Measurements from ENCODE around the gene TTYH3.

Gene TTYH3

DNA sequence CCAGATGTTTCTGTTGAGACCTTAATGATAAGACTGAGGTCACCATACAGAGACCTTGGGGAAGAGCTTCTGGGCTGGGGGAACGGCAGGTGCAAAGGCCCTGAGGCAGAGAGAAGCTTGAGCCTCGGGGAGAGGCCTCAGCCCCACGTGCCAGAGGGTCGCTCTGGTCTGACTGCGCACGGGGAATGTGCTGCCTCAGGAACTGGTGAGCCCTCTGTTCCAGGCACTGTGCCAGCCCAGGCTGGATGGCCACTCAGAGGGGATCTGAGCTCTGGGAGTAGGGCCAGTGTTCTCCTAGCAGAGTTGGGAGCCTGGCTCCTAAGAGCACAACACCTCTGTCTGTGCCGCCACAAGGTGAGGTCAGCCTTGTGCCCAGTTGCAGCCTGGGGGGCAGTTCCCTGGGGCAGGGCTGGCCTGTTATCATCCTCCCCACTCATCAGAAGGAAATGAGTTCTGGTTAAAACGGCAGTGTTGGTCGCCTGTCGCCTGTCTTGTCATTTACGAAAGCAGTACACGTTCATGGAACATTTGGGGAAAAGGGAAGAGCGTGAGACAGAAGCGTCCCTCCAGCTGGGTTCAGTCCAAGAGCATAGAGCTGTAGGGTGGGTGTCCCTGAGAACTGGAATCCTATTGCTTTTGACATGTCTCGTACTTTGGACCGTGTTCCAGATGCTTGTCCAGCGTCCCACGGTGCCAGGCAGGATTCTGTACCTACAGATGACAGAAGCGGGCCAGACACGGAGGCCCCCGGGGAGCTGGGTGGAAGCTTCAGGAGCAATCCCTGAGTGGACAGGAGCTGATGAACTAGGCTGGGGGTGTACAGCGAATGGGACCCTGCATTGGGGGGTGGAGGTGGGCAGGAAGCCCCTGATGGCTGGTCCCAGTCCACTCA, 4.3 kb downstream of the TTYH3 start:
- no peak for DNase-seq

DNA sequence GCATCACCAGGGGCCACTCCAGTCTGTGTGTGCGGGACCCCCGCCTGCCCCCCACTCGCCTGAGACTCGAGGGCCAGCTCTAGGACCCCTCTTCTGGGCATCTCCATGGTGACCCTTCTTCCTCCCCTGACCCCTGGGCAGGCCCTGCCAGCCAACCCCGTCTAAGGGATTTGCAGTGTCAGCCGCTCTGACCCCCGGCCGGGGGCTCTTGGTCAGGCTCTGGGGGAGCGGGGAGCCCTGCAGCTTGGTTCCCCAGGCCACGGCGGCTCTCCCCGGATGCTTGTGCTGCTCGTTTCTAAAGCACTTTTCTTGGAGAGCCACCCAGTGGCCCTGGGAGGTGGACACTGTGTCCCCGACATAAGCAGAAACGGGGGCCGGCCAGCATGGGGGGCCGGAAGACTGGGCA, 5.3 kb downstream of the TTYH3 start:
- DNase-seq: no peak

DNA sequence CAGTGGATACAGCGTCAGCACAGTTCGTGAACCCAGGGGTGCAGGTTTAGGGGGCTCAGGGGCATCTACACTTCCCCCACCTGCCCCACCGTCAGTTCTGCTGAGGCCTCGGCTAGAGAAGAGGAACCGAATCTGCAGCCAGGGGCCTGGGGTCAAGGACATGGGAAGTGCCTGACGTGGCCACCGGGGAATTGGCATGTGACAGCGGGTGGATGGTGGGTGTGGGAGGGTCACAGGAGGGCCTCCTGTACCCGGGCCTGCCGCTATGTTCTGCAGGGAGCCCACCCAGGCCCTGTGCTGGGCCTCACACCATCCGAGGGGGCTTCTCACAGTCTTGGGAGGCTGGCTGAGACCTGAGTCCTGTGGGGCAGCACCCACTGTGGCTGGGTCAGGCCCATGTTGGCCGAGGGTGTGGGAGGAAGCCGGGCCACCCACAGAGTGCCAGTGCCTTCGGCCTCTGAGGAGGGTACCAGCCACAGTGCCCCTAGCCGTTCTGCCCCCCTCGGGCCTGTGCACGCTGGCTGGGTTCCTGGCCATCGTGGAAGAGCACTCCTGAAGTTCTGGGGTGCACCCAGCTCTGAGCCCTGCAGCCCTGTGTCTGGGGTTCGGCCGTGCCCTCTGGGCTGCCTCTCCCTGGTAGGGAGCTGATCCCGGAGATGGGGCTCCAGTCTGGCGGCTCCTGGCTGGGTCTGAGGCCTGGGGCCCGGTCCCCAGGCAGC, 5.9 kb downstream of the TTYH3 start:
- peak; percentile 4 for DNase-seq

DNA sequence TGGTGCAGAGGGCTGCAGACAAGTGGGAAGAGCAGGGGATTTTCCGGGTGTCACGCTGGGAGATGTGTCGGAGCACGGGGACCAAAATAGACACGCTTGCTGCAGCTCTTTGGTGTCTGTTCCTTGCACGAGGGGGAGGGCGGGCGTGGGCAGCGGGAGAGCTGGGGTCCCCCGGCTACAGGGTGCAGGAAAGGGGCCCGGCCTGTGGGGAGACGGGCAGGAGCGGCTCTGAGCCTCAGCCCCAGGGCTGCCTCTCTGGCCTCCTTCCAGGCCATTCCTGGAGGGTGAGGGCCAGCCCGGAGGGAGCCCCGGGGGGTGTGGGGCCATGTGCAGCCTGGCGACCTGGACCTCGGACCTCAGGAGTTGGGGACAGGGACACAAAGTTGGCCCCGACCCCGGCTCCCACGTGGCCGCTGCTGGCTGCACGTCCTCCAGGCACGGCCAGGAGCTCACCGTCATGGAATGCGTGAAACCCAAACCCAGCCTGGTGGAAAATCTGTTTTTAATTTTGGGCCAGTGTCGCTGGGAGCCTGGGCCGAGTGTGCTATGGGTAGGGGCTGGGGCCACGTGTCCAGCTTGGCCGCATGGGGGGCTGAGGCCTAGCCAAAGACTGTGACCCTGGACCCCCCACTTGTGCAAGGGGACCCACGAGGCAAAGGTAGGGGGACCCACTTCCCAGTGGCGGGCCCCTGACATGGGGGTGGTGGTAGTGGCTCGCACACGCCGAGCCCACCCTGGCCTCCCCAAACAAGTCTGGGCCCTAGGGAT, 6.6 kb downstream of the TTYH3 start:
- DNase-seq: no peak

DNA sequence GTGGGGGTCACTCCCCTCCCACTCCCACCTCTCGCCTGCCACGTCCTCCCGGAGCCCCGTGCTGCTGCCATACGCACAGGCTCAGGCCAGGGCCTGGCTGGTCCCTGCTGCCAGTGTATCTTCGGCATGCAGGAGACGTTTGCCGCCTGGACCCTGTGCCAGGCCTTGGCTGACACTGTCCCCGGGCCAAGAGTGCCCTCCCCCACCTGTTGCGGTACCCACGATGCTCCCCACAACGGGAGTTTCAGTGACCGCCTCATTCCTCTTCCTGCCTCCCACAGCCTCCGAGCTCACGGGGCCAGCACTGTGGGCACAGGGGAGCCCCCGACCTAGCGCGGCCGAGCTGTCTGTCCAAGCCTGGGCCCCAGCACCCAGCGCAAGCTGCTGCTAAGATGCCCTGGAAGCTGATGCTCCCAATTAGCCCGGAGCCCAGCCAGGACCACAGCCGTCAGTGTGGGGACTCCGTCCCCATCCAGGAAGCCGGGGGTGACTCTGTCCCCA, 7.4 kb downstream of the TTYH3 start:
- DNase-seq: no peak

DNA sequence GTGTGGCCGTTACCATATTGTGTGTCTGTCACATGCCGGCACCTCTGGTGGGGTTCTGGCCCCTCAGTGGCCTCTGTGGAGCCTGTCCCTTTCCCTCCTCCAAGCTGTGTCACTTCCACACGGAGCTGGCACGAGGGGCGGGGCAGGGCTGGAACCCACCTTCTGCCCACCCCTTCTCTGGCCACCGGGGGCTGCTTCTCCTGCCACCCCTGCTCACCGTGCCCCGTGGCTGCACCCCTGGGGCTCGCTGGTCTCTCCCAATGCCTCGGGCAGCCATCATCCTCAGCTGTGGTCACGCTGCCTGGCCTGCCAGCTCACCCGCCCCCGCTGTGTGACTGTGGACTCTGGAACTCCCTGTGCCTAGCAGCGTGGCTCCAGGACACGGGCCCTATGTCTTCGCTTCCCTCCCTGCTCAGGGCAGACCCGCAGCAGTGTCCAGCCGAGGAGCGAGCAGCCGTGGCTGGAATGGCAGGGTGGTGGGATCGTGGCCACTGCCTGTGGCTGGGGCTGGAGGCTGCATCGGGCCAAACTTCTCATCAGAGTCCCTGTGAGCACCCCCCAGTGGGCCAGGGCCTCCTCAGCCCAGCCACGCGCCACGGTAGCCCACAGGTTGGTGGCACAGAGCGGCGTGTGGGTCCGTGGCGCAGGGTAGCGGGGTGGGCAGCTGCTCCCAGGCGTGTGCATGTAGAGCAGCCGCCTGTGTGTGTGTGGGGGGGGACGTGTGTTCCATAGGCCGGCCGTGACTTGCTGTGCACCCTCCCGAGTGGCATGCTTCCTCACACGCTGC, 8.1 kb downstream of the TTYH3 start:
- DNase-seq: no peak

DNA sequence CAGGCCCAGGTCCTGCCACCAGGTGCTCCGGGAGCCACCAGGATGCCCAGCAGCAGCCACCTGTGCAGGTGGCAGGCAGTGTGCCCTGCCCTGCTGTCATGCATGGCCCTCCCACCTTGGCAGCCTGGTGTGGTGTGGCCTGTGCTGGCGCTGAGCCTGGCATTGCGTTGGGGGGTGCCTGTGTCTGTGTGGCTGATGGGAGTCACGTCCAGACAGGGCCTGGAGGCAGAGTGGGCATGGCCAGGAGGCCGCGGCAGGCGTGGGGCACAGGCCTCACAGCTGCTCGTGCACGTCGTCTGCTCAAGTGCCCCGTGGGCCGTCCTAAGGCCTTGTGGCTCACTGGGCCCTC, 8.7 kb downstream of the TTYH3 start:
- no peak for DNase-seq

DNA sequence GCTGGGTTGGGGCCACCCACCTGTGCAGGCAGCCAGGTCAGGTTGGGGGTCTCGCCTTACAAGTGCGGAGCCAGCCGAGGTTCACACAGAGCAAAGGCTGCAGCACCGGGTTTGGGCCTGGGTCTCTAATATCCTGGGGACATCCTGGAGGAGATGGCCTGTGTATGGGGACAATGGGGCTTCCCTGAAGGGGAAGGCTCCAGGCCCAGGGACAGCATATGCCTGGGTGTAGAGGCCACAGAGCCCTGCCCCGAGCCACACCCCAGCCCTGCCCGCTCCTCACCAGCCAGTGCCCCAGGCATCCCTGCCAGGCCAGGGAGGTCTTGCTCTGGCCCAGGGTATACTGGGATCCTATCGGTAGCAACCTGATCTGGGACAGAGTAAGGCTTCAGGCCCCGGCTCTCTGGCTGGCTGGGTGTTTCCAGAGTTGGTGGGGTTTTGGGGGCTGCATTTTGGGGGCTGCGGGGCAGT, 9.1 kb downstream of the TTYH3 start:
- DNase-seq: no peak

DNA sequence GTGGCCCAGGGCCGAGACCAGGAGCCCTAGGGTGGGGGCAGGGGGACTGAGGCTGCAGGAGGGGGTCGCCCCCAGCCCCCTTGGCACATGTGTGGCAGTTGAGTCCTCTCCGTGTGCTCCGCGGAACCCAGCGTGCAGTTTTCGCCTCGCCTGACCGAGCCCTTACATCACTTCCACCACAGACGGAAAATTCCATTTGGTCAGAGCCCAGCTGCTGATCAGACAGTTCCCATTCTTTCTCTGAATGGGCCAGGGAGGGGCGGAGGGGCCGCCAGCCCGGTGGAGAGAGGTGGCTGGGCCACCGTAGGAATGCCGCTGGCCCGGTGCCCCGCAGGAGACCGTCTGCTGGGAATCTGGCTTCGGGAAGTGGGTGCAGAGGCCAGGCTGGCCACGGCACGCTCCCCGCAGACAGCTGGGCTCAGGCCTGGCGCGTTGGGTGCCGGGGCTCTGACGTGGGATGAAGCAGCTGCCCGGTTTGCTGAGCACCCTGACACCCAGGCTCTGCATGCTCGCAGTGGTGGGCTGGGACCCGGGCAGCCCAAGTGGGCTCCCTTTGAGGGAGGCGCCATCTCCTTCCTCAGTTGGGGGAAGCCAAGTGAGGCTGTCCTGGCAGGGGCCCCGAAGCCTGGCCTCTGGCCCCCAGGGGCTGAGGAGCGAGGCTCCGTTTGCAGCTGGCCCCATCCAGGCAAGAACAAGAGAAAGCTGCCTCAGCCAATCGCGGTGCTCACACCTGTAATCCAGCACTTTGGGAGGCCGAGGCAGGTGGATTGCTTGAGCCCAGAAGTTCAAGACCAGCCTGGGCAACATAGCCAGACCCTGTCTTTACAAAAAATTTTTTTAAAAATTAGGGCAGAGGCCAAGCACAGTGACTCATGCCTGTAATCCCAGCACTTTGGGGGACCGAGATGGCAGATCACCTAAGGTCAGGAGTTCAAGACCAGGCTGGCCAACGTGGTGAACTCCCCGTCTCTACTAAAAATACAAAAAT, 9.9 kb downstream of the TTYH3 start:
- peak; percentile 10 for DNase-seq

DNA sequence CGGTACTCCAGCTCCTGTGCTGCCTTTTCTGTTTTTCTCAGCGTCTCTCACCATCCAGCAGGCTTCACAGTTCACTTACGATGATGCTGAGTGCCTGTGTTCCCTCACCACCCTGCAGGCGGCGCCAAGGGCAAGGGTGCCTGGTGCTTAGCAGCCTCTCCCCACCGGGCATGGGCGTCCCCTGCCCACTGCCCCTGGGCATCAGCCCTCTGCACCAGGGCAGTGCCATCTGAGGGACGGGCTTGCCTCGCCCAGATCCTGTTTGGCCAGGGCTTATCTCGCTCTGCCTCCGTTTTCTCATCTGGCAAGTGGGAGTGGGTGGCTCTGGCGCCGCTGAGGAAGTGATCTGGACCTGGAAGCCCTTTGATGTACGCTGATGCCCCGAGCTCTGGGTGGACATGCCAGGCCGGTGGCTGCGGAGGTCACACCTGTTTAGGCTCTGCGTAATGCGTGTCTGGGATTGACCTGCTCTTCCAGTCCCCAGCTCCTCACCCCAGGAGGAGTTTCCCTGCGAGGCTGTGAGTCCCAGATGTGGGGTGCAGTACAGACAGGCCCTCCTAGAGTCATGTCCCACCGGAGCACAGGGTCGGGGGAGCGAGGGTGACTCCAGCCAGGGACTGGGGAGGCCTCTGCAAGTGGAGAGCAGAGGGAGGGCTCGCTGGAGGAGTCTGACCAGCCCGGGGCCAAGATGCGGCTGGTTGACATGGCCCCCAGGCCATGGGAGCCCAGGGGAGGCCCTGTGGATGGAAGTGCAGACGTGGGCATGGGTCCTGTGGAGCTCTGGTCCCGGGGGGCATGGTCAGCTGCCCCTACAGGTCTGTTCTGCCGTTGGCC, 11.8 kb downstream of the TTYH3 start:
- DNase-seq: no peak

DNA sequence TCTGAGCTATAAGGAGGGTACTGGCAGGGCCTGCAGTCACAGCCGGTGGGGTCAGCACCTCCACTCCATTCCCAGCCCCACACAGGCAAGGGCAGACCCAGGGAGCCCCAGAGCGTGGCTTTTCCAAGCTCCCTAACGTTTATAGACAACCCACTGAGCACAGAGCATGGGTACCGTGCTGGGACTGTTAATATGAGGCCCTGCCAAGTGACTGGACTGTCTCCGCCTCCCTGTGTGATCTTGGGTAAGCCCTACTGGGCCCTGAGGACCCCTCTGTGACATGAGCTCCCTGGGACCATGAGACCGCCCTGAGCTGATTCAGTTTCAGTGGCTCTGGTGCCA, 12.4 kb downstream of the TTYH3 start:
- DNase-seq: no peak

DNA sequence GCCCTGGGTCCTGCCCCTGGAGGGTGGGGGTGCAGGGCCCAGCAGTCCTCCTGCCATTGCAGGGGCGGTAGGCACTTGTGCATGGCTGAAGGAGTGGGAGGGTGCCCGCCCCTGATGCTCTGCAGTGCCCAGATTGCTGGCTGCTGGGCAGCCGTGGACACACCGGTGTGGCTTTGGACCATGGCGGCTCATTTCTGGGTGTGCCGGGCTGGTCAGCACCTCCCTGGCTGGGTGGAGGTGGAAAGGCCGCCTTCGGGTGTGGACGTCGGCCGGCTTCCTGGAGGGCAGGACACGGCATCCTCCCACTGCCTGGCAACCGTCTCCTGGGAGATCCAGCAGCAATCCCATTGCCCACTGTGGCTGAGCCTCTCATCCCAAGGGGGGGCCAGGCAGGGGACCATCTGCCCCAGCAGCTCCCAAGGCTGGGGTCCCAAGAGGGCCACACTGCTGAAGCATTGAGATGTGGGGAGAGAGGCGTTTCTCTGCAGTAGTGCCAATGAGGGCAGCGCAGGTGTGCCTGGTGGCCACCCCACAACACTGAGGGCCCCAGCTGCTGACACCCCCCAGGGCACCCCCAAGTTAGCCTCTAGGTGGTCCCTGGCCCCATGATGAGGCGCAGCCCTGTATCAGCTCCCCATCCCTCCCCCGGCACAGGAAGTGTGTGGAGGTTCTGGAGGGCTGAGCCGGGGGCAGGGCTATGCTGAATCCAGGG, 12.9 kb downstream of the TTYH3 start:
- no peak for DNase-seq

DNA sequence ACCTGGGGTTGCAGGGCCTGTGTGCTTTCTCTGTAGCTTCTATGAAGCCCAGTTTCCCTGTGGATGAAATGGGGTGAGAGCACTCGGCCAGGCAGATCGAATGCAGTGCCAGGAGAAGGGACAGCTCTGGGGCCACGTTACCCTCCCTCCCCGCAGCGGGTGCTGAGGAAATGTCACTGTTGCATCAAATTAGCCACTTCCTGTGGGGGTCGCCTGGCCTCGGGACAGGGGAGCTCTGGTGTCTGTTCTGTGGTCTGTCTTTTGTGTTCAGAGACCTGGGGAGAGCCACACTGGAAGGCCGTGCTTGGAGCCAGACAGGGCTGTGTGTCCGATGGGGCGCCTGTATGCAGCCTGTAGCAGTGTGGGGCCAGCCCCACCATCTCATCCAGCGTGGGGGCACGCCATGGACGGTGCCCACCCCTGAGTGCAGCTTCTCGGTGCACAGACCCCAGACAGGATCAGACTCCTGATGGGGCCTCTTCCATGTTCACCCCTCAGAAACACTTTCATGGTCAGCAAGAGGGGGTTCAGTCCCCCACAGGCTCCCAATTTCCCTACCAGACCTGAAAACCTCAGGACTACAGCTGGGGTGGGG, 13.6 kb downstream of the TTYH3 start:
- DNase-seq: peak; percentile 51

DNA sequence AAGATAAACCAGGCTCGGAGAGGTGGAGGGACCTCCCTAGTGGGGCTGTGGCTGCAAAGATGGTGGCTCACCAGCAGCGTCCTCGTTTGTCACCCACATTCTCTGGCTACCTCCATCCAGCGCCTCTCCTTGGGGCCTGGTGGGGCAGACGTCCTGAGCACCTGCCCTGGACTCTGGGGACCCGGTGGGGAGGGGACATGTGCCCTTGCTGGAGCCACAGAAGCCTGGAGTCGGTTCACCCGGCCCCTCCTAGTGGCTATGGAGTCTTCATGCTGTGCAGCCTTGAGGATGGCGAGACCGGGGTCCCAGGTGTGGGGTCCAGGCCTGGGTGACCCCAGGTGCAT, 14.5 kb downstream of the TTYH3 start:
- no peak for DNase-seq

DNA sequence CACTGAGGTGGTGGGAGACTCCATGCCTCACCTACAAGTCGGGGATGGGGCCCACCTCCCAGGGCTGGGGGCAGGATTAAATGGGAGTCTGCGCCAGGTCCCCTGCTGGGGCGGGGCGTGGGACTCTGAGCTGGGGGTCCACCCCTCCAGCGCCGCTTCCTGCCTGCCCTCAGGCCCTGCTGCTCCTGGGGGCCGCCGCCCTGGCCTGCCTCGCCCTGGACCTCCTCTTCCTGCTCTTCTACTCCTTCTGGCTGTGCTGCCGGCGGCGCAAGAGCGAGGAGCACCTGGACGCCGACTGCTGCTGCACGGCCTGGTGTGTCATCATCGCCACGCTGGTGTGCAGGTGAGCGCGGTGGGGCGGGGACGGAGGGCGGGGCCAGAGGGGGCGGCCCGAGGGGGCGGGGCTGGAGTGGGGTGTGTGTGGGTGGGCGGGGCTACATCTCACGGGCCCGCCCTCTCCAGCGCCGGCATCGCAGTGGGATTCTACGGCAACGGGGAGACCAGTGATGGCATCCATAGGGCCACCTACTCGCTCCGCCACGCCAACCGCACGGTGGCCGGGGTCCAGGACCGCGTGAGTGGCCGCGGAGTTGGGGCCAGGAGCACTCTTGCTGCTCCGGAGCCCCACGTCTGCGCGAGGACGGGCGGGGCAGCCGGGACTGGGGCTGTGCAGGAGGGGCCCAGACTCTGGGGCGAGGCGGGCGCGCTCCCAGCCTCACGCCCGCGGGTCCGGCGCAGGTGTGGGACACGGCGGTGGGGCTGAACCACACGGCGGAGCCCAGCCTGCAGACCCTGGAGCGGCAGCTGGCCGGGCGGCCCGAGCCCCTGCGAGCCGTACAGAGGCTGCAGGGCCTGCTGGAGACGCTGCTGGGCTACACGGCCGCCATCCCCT, 15.1 kb downstream of the TTYH3 start:
- DNase-seq: no peak

DNA sequence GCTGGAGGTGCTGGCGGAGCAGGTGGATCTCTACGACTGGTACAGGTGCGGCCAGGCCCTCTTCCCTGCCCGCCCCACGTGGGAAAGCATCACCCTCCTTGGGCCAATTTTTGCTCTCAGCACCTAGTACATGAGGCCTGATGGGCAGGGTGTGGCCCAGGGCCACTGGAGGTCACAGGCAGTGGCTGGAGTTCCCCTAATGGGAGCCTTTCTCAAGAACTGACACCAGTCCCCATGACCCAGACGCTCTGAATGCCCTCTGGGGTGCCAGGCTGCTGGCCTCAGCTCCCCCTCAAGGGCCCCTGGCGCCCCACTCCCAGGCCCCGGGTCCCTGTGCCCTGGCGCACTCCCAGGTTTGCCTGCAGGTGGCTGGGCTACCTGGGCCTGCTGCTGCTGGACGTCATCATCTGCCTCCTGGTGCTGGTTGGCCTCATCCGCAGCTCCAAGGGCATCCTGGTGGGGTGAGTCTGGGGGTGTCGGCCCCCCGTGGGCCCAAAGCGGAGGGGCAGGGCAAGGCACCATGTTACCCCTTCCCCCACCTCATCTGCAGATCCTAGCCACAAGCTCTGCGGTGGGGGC, 15.9 kb downstream of the TTYH3 start:
- no peak for DNase-seq

DNA sequence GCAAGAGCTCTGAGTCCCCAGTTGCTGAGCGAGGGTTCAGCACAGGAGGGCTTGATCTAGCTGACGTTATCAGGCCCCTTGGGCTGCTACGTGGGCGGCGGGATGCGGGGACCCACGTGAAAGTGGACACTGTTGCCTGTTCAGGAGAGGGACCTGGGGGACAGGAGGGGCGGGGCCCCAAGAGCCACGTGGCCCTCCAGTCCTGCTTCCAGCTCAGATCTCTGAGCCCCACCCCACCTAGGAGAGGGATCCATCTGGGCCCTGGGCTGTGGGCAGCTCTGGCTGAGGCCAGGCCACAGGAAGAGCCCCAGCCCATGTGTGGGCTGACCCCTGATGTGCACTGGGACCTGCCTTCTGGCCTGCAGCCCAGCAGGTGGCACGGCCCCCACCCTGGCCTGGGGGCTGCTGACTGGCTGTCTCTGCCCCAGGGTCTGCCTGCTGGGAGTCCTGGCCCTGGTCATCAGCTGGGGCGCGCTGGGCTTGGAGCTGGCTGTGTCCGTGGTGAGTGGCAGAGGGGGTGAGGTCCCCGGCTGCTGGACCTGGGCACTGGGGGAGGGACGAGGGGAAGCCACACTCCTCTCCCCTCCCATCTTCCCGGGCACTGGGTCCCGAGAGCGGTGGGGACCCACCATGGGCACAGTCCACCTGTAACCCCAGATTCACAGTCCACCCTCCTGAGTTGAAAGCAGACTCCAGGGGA, 17.5 kb downstream of the TTYH3 start:
- no peak for DNase-seq
